Measurements from ENCODE around the gene MID2.

MID2 gene

DNA sequence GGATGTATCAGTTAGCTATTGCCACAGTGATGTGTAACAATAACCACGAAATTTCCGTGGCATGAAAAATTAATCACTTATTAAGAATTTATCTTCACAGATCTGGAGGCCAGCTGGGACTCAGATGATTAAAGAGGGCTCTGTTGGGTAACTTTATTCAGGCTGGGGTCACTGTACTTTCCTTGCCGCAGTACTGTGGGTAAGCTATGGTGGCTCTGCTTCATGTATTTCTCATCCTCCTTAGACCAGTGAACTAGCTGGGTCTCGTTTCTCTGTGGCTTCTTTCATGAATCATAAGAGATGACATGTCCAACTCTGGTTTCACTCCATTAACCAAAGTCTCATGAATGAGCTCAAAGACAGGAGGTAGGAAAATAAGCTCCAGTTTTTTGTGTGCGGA lies 143.0 kb downstream of the MID2 start:
- no peak for DNase-seq

DNA sequence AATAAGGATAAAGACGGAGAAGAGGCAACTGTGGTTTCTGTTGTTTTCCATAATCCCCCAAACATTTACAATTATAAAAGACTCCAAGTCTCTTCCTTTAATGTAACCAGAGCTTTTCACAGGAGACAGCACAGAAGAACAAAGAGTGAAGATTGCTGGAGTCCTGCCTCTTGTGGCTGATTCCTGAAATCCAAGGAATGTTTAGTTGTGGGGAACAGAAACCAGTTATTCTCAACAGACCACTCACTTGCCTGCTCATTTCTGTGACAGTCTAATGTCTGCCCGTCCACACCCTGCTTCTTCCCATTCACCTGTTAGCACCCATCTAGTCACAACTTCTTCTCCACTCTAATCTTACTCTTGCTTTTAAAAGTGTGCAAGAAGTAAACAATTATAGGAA lies 144.4 kb downstream of the MID2 start:
- DNase-seq = no peak

DNA sequence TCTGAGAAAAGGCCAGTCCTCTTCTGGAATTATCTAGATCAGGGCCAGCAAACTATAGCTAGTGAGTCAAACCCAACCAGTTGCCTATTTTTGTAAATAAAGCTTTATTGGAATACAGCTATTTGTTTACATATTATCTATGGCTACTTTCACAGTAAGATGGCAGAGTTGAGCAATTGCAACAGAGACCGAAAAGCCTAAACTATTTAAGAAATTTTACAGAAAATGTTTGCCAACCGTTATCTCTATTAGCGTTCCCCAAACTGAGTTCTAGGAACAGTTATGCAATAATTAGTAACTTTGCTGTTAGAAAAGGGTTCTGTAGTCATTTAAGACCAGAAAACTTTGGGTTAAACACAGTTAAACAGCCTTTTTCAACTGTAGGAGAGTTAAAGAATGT lies 146.0 kb downstream of the MID2 start:
- no peak for DNase-seq

All from CD4-positive, alpha-beta T cell treated with Interleukin-1 beta for 1 hour (primary cell).